Activated CD4-positive, alpha-beta T cell treated with anti-CD3 and anti-CD28 coated beads, Interleukin-2, amount 50 U/mL, for 16 hours (primary cell): ENCODE results near the gene PATL2.
"Not testable (repeated sequence)": the region's sequence is repeated elsewhere in the genome, so short reads cannot be mapped to it uniquely, and the experiment has no call there.

Experiments
- DNase-seq: peaks from one replicate; pipeline ENCODE4 v3.0.0-alpha.2; 2020

PATL2 gene

DNA sequence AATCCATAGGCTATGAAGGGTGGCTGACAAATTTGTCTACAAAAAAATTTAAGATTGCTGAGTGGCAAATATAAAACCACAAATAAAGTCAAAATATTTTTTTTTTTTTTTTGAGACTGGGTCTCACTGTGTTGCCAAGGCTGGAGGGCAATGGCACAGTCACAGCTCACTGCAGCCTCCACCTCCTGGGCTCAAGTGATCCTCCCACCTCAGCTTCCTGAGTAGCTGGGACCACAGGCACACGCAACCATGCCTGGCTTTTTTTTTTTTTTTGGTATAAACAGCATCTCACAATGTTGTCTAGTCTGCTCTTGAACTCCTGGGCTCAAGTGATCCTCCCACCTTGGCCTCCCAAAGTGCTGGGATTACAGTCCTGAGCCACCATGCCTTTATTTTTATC, 20.9 kb downstream of the PATL2 start:
- DNase-seq: not testable (repeated sequence)

DNA sequence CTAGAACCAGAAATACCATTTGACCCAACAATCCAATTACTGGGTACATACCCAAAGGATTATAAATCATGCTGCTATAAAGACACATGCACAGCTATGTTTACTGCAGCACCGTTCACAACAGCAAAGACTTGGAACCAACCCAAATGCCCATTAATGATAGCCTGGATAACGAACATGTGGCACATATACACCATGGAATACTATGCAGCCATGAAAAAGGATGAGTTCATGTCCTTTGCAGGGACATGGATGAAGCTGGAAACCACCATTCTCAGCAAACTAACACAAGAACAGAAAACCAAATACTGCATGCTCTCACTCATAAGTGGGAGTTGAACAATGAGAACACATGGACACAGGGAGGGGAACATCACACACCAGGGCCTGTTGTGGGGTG, 21.8 kb downstream of the PATL2 start:
- not testable (repeated sequence) for DNase-seq

DNA sequence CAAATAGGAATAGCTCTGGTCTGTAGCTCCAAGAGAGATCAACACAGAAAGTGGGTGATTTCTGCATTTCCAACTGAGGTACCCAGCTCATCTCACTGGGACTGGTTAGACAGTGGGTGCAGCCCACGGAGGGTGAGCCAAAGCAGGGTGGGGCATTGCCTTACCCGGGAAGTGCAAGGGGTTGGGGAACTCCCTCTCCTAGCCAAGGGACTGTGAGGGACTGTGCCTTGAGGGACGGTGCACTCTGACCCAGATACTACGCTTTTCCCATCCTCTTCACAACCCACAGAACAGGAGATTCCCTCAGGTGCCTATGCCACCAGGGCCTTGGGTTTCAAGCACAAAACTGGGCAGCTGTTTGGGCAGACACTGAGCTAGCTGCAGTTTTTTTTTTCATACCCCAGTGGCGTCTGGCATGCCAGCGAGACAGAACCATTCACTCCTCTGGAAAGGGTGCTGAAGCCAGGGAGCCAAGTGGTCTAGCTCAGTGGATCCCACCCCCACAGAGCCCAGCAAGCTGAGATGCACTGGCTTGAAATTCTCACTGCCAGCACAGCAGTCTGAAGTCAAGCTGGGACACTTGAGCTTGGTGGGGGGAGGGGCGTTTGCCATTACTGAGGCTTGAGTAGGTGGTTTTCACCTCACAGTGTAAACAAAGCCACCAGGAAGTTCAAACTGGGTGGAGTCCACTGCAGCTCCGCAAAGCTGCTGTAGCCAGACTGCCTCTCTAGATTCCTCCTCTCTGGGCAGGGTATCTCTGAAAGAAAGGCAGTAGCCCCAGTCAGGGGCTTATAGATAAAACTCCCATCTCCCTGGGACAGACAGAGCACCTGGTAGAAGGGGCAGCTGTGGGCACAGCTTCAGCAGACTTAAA, 28.1 kb downstream of the PATL2 start:
- DNase-seq: peak; percentile 86

DNA sequence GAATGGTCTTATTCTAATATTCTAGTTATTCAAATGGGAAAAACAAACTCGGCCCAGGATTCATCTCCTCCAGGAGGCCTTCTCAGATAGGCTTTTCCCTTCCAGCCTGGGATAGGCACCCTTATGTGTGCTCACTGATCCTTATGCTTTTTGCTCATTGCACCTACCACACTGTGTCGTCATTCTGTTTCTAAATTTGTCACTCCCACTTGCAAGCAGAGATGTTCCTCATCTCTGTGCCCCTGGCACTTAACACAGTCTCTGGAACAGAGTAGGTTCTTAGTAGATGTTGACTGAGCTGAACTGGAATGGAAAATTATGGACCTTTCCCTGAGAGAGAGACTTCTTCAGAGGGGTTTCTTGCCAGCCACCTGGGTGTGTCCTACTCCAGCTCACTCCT, 28.9 kb downstream of the PATL2 start:
- DNase-seq: peak; percentile 45

DNA sequence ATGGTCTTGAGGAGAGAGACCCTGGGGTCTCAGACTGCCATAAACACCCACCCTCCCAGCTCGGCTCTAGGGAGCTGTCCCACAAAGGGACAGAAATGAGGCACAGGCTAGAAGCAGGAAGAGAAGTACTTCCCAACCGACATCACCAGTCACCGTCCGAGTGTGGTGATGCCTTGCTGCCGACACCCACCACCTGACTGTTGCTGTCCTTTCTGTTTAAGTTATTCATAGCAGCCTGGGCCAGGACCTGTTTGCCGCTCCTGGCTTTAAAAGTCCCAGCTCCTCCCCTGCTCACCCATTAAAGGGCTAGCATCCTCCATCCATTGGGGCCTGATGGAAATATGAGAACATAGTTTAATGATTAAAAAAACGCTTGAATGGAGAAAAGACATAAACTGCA, 34.4 kb downstream of the PATL2 start:
- DNase-seq: peak; percentile 31

DNA sequence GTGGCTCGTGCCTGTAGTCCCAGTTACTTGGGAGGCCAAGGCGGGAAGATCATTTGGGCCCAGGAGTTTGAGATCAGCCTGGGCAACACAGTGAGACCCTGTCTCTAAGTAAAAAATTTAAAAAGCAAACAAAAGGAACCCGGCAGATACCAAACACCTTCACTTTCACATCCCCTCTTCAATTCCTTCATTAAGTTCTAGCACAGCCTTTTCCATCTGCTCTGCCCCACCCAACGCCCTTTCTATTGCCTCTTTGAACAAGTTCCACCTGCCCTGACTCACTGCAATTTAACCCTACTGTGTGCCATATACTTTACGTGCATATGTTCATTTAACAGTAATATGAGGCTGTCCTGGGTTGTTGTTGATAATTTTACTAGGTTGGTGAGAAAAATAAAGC, 35.2 kb downstream of the PATL2 start:
- no peak for DNase-seq

DNA sequence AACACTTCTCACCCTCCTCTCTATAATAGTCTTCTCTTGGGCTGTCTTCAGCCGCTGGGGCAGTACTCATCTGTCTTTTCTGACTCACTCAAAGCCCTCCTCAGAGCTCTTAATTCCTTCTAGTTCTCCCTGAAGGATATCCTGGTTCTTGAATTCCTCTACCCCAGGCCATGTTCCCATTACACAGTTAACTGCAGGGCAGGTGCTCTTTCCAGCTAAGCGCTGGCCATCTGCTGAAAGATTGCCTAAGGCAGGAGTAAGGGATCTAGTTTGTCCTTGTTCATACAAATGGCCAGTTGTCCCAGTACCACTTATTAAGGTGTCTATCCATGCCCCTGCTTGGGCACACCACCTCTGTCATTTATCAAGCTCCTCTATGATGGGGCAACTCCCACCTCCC, 37.5 kb downstream of the PATL2 start:
- no peak for DNase-seq

DNA sequence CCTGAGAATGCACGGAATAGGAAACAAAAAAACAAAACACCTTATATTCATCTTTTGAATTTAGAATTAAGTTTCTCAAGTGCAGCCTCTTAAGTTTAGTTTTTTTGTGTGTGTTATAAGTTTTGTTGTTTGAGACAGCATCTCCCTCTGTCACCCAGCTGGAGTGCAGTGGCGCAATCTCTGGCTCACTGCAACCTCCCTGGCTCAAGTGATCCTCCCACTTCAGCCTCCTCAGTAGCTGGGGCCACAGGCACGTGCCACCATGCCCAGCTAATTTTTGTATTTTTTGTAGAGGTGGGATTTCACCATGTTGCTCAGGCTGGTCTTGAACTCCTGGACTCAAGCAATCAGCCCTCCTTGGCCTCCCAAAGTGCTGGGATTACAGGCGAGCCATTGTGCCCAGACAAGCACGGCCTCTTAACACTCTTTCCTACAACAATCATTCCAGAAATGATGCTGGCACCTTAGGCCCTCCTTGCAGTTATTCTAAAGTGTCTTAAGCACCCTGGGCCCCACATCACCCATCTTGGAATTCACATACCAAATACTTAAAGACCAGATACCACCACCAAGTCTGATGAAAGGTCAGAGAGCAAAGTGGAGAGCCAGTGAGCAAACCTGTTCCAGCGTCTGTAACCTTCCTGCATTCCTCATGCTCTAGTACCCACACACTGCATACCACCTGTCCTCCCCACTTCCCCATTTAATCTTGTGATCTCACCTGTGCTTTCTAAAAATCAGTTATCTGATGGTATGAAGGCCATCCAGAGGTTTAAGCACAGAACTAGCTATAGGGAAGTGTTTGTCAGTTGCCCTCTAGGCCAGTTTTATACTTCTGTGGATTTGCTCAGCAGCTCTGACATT, 40.8 kb downstream of the PATL2 start:
- DNase-seq: no peak

DNA sequence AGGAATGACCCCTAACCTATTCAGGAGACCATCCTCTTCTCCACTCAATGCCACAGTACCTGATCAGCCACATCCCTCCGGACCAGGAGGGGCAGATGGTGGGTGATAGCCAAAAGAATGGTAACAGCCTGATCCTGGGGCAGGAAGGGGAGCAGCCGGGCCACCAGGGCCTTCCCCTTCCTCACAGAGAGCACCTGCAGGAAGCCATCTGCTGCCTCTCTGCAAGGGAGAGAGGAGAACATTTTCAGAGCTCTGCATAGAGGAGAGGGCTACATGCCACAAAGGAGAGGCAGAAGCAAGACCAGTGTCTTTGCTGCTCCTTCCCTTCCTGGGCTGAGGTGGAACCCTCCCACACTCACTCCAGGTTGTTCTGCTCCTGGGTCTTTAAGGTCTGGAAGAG, 42.2 kb downstream of the PATL2 start:
- DNase-seq: no peak

DNA sequence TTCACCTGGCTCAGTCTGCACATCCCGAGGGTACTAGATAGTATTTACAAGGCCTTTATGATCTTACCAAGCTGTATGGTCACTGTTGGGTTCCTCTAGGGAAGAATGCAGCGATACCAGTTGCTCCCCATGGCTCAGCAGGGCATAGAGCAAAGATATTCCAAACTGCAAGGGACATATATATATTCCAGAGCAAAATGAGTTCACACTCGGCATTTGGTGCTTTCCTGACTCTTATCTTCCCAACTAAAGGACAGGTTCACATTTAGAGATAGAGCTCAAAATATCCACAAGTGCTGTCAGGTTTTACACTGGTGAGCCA, 44.1 kb downstream of the PATL2 start:
- DNase-seq: no peak

DNA sequence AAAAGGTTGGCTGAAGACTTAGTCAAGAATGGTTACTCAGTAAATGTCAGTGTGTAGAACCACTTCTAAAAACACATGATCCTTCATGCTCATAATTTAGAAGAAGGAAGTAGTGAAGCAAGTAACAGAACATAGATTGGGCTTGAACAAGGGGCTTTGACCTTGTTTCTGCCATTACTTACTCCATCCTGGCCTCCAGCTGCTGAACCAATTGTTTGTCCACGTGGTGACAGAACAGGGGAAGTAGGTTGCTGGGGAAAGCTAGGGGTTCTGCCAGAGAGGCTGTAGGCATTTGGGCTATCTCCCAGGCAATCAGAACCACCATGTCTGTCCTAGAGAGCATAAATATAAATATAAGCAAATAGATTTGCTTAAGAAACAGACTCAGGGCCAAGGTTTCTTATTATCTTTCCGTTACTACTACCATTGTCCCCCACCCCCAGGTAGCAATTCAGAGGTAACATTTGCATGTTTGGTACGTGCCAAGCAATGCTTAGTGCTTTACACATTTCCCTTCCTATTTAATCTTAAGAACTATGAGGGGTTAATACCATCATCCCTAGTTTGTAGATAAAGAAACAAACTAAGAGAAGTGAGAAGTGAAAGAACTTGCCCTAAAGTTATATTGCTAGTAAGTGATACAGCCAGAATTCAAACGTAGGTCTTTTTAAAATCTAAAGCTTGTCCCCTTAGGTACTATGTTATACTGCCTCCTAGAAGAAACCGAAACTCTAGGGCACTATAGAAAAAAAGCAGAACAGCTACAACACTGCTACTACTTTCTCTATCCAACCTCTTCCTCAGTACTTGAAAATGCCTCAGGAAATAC, 44.7 kb downstream of the PATL2 start:
- DNase-seq: no peak

DNA sequence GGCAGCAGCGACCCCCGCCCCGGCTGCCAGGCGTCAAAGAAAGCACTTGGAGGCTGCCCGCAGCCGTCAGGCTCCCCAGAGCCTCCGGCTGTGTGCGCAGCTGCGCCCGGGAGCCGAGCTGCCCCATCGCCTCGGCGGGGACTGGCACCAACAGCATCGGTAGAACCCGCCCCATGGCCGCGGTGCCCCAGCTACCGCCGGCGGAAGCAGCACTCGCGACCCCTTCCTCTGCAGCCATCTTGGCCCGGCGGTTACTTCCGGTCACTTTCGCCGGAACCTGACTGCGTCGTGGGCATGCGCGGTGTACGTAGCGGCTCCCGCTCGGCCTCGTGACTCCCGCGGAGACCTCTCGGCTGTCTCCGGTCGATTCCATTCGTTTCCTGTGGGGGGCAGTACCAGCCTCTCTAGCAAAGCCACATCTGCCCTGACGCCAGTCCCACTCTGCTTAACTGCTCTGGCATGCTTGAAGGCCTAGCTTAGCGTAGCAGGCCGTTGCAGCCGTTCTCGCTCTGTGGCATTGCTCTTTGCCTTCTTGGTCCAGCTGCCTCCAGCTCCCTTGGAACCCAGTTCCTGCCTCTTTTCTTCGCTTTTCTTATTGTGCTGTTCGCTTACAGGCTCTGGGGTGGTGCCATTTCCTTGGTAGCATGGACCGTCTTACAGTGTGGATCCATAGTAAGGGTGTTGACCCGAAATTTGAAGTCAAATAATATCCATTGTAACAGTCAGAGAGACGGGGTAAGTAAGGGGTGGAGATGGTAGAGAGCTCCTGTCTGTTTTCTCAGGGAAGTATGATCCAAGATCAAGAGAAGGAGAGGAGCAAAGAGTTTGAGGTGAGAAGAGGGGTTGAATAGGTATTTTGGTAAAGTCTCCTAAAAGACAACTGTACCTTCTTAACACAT, 47.5 kb downstream of the PATL2 start, which contains the start of gene SPG11:
Gene SPG11 (minus strand): TSS at position 253 of the 899 bp plus-strand sequence. CDS start 15 bp downstream, at position 238.
- peak; percentile 100 for DNase-seq

DNA sequence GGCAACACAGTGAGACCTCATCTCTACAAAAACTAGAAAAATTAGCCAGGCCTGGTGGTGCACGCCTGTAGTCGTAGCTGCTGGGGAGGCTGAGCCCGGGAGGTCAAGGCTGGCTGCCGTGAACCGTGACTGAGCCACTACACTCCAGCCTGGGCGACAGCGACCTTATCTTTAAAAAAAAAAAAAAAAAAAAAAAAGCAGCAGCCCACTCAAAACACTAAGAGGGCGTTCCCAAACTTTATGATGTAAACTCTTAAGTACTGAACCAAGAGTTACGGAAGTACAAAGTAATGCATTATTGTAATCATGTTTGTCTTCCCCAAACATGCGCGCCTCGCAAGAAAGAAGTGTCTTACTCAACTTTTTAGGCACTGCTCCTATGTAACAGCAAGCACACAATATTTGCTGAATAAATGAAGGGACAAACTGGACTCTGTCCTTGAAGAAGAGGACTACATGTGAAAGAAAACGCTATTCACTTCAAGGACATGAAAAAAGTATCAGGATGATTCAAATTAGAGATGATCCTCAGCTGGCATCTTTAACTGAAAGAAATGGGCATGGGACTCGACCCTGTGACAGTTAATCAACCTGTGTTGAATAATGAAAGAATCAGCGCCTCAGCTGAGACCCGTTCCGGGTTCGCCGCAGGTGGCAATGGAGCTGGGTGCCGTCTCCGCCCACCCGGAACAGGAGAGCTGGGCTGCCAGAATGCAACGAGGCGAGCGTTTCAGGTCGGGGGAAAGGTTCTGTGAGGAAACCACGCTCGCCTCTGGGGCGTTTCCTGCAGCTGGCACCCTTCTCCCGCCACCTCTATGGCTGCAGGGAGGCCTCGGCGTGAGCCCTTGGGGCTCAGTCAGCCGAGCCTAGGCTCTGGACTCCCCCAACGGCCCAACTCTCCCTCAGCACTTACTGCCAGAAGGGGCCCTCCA, 48.4 kb downstream of the PATL2 start:
- peak; percentile 91 for DNase-seq

DNA sequence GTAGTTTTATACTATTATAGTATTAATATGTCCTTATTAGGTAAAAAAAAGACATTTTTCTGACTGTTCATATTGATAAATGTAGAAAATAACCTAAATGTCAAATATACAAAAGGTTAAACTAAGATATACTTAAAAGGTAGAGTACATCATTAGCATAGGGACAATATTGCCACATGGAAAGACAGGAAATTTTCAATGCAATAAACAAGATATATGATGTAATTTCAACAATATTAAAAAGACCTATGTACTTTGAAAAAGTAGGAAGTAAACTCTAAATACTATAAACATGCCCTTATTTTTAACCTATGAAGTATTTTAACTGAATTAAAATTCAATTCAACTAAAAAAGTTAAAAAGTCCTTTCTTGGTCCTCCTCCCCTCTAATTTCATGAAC, 49.5 kb downstream of the PATL2 start:
- DNase-seq: no peak

DNA sequence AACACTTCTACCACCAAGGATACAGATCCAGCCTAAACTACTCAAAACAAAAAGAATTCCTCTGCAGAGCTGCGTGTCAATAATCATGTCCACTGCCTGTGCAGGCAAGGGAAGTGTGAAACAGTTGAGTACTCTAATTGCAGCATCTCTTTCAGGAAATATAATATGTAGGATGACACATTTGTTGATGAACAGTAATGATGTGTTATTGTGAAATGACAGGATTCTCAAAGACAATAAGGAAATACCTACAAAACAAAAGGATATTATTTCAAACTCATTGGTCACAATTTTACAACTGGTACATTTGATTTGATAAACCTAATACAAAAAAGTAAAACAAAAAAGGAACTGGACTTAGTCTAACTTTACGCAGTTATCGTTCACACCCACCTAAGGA, 52.1 kb downstream of the PATL2 start:
- no peak for DNase-seq

DNA sequence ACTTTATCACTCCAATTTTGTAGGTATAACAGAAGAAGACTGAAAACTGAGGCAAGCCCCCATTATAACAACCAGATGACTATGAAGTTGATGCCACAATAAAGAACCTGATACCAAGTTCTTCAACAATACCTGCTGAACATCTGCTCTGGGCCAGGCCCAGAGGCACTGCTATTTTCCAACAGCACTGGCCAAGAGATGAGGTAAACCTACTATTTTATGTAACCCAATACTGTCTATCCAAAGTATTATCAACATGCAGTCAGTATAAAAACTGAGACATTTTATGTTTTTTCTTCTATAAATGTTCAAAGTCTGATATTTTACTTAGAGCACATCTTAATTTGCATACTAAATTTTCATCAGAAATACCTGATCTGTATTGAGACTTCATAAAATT, 53.7 kb downstream of the PATL2 start:
- DNase-seq: no peak

DNA sequence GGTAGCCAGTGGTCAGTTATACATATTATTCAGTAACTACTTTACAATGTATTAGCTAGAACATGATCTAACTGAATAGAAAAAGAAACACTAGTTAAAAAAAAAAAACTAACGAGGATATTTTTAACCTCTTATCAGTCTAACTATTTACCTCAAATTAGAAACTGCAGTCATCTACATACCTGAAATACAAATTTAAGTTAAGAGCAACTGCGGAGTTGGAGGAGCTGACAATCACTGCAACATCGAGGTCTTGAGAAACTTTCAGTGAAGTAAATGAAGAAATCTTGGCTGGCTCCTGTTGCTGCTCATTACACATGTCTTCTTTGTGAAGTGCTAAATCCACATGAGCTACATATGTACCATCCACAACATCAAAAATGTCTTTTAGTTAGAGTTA, 54.2 kb downstream of the PATL2 start:
- no peak for DNase-seq

DNA sequence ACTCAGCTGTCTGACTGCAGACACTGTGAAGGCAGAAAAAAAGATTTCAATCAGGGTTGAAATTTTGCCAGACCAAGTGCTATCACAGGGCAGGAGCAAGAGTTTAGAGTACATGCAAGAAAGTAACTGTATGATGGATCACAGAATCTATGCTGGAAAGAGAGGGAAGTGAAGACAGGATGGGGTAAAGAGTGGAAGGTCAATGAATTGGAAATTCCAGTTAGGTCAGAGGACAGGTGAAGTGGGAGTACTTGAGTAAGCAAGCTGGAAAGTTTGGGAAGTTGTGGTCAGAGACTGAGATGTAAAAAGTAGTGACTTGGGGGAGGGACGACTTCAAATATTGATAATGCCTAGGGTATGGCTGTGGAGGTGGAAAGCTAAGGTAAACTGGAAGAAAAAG, 54.8 kb downstream of the PATL2 start:
- DNase-seq: no peak

DNA sequence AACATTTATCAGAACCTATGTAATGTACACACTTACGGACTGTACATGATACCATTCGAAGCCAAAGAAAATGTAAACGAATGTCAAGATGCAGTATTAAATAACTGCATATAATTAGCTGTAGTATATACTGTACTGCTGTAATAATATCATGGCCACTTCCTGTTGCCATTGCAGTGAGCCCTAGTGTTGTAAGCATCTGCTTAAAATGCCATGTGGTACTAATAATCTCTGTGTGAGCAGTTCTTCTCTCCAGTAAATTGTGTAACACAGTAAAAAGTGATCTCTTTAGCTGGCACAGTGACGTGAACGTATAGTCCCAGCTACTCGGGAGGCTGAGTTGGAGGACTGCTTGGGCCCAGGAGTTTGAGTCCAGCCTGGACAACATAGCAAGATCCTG, 56.3 kb downstream of the PATL2 start:
- no peak for DNase-seq

DNA sequence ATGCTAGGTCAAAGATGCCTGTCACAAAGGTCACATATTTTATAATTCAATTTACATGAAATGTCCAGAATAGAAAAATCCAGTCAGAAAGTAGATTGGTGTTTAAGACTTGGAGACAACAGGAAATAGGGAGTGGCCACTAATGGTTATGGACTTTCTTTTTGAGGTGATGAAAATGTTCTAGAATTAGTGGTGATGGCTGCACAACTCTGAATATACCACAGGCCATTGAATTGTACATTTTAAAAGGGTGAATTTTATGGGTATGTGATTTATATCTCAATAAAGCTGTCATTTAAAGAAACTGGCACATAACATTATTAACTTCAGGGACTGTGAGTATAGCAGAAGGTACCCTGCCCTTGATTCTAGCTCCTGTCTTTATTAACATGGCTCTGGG, 63.5 kb downstream of the PATL2 start:
- DNase-seq: no peak

DNA sequence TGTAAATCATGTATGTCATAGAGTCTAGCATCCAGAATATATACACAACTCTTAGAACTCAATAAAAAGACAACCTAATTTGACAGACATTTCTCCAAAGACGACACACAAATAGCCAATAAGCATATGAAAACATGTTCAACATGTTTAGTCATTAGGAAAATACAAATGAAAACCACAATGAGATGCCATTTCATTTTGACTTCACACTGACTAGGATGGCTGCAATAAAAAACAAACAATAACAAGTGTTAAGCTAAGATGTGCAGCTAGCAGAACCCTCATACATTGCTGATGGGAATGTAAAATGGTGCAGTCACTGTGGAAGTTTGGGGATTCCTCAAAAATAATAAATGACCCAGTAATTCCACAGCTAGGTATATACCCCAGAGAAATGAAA, 64.1 kb downstream of the PATL2 start:
- DNase-seq: peak; percentile 37
